GM19324 (cell line): ENCODE results near the gene KHDC1L.
"Not testable (repeated sequence)": the region's sequence is repeated elsewhere in the genome, so short reads cannot be mapped to it uniquely, and the experiment has no call there.

Experiments
- ATAC-seq: cut with Tn5 transposase; IDR thresholded peaks from one replicate; pipeline ENCODE4 v1.9.1; 2021; ENCODE audit warnings: mild to moderate bottlenecking, moderate library complexity; ENCODE audit not compliant: unreplicated experiment, low FRiP score

Gene KHDC1L

GRCh38 chr6:73225396-73225795 lies at the start of gene KHDC1L:
Gene KHDC1L, minus strand, starts transcription at chr6:73225496. Its CDS starts 88 bp downstream, at chr6:73225408.
- ATAC-seq = no peak

- not testable (repeated sequence) for ATAC-seq
Measured at GRCh38 chr6:73269296-73269695, 44.0 kb upstream of the KHDC1L start.

- ATAC-seq = not testable (repeated sequence)
Measured at GRCh38 chr6:73268896-73269295, 43.6 kb upstream of the KHDC1L start.

- ATAC-seq = no peak
Measured at GRCh38 chr6:73264446-73264845, 39.1 kb upstream of the KHDC1L start.

GRCh38 chr6:73263570-73263909 lies 38.2 kb upstream of the KHDC1L start:
- no peak for ATAC-seq

- ATAC-seq = peak; percentile 92
Measured at GRCh38 chr6:73262671-73263569, 37.6 kb upstream of the KHDC1L start, which contains the start of gene KHDC1. Gene KHDC1, minus strand, starts transcription at chr6:73263196. Its CDS starts 20,679 bp downstream, at chr6:73242517.

GRCh38 chr6:73258721-73259120 lies 33.4 kb upstream of the KHDC1L start:
- ATAC-seq = no peak

- ATAC-seq = not testable (repeated sequence)
Measured at GRCh38 chr6:73254323-73254722, 29.0 kb upstream of the KHDC1L start.

GRCh38 chr6:73252703-73253102 lies 27.4 kb upstream of the KHDC1L start:
- ATAC-seq = no peak

GRCh38 chr6:73250016-73250415 lies 24.7 kb upstream of the KHDC1L start:
- no peak for ATAC-seq

GRCh38 chr6:73248192-73248903 lies 23.1 kb upstream of the KHDC1L start:
- no peak for ATAC-seq

GRCh38 chr6:73242001-73242400 lies 16.7 kb upstream of the KHDC1L start:
- ATAC-seq = no peak

GRCh38 chr6:73240730-73241129 lies 15.4 kb upstream of the KHDC1L start:
- ATAC-seq = no peak

- no peak for ATAC-seq
Measured at GRCh38 chr6:73236144-73236750, 11.0 kb upstream of the KHDC1L start.

- ATAC-seq = no peak
Measured at GRCh38 chr6:73234733-73235132, 9.4 kb upstream of the KHDC1L start.

GRCh38 chr6:73233971-73234370 lies 8.7 kb upstream of the KHDC1L start:
- ATAC-seq = not testable (repeated sequence)

GRCh38 chr6:73233048-73233447 lies 7.8 kb upstream of the KHDC1L start:
- no peak for ATAC-seq

GRCh38 chr6:73231986-73232391 lies 6.7 kb upstream of the KHDC1L start:
- ATAC-seq = peak; percentile 43

- no peak for ATAC-seq
Measured at GRCh38 chr6:73227606-73228255, 2.4 kb upstream of the KHDC1L start.

GRCh38 chr6:73216859-73217258 lies 8.4 kb downstream of the KHDC1L start:
- no peak for ATAC-seq

- ATAC-seq = no peak
Measured at GRCh38 chr6:73209117-73209516, 16.2 kb downstream of the KHDC1L start.
